PC-3 (cell line): ENCODE results near the gene KRTAP10-4.

Experiments
- EZH2 ChIP-seq: fragments of 300-600 bp; sonication (generic); IDR thresholded peaks from one replicate; pipeline ENCODE4 v1.6.1; 2017; ENCODE audit warnings: antibody characterized with exemption, mild to moderate bottlenecking, low read length; ENCODE audit not compliant: unreplicated experiment
- EZH2phosphoT487 ChIP-seq: fragments of 300-600 bp; sonication (generic); IDR thresholded peaks from 2 replicates; pipeline ENCODE4 v1.6.1; 2018; ENCODE audit warnings: mild to moderate bottlenecking, antibody characterized with exemption, low read length, borderline replicate concordance
- TF ChIP-seq, protein P1 (sequence below): fragments of 300-600 bp; sonication (generic); conservative IDR thresholded peaks from 2 replicates; pipeline ENCODE4 v1.5.1; 2017; ENCODE audit warnings: antibody characterized with exemption, low read depth, mild to moderate bottlenecking, low read length

GRCh38 chr21:44614961-44615391 lies 41.4 kb downstream of the KRTAP10-4 start:
- TF ChIP-seq EZH2, result no peak
- TF ChIP-seq, protein P1, sequence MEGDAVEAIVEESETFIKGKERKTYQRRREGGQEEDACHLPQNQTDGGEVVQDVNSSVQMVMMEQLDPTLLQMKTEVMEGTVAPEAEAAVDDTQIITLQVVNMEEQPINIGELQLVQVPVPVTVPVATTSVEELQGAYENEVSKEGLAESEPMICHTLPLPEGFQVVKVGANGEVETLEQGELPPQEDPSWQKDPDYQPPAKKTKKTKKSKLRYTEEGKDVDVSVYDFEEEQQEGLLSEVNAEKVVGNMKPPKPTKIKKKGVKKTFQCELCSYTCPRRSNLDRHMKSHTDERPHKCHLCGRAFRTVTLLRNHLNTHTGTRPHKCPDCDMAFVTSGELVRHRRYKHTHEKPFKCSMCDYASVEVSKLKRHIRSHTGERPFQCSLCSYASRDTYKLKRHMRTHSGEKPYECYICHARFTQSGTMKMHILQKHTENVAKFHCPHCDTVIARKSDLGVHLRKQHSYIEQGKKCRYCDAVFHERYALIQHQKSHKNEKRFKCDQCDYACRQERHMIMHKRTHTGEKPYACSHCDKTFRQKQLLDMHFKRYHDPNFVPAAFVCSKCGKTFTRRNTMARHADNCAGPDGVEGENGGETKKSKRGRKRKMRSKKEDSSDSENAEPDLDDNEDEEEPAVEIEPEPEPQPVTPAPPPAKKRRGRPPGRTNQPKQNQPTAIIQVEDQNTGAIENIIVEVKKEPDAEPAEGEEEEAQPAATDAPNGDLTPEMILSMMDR, result no peak
- TF ChIP-seq EZH2phosphoT487, result no peak
